Islet of Langerhans (tissue), 1 donor: ENCODE data around the gene SATB2.

Experiments used
- FAIRE-seq: peaks from one replicate; lab custom pipeline; 2011; peaks lifted over from hg19 to GRCh38; lab: Jason Lieb, UNC

Gene SATB2

DNA sequence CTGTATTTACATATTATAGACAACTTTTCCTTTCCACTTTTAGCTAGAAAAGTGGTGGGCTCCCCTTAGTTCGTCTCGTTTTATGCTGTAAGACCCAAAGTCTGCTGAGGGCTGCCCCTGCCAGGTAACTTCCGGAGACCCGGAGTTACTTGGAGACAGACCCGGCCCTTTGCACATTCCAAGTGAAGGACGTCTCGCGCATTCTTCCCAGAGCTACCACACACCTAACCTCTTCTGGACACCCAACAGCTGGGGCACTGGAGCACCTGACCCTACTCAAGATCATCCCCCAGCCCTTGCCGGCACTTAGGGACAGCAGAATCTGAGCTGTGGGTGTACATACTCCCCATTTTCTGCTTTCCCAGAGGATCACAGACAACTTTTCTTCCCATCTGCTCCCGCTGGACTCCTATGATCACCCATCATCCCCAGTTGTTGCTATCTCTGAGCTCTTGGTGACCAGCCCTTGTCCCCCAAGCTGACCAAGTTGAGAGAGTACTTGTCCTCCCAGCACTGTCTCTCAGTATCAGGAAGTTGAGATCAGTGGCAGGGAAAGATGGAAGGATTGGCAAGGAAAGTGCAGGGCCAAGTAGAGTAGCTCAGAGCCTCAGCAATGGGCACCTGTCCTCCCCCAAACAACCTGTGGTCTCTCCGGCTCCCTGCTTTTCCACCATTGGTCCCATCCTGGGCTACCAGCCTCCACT, 8.4 kb upstream of the SATB2 start:
- FAIRE-seq: no peak

DNA sequence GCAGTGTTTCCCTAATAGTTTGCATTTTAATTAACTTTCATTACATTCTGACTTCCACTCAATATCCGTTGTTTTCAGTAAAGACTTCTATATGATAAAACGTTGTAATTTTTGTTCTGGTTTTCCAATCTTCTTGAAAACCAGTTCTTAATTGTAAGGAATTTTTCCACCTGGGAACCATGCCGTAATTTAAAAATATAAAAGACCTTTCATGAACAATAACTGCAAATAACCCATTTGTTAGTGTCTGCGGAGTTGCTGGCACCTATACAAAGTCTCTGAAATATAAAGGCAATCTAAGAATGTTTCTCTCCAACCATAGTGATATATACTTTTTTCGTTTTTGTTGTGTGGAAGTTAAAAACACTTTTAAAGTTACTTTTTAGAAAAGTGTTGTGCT, 7.7 kb upstream of the SATB2 start:
- FAIRE-seq: no peak

DNA sequence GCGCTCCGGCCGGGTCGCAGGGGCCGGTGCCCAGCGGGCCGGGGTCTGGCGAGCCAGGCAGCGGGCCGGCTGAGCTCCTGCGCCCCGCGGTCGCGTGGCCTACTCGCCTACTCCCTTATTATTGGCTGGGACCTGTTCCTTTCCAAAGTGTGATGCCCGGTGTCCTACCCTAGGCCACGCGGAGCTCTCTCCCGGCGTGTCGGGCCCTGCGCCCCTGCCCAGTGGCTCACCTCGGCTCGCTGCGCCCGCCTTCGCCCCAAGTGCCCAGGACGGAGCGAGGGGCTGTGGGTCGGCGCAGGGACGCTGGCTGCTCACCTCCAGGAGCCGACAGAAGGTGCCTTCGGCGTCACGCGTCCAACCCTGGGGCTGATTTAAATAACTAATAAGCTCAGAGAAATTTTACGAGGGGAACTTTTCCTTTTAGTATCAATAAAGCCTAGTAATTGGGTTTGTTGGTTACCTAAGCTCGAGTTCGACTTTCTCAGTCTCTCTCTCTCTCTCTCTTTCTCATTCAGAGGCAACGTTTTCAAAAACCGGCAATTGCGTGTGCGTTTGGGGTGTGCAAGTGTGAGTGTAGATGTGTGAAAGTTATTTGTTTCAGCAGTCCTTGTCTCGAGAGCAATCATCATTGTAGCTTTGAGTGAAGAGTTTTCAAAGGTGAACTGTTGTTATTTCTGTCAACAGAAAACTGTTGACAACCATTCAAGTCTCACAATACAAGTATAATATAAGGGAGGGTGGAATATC, 7.0 kb upstream of the SATB2 start:
- no peak for FAIRE-seq

DNA sequence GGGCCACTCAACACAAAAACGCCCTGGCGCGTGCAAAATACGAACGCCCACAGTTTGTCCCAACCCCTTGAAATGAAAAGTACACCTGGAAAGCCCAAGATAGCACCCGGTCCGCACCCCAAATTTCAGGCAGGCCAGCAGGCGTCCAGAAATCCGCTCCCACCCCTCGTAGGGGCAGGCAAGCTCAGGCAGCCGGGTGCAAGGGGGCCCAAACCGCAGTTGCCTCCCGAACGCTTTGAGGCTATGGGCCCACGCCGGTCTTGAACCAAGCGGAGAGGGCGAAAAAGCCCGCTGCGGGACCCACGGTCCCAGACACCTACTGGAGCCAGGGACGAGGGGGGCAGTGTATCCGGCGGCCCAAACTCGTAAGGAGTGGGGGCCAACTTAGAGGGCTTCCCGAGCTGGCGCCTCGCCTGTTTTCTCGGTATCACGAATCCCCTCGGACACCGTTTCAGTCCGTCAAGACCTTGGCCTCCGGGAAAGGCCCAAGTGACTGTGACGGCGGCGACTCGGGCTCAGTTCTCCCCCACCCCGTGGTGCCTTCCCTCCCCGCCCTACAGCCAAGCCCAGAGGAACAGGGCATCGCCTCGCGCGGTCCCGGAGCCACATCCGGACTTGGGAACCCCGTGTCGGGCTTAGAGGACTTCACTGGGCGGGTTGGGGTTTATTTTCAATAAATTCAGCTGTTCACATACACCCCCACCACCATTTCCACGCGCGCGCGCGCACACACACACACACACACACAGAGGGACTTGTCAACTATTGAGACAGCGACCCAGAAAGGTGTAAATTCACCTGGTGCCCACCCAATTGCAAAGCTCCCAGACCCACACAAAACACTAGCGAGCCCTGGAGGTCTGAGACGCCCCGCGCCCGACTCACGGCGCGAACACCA, 6.2 kb upstream of the SATB2 start:
- FAIRE-seq: no peak

DNA sequence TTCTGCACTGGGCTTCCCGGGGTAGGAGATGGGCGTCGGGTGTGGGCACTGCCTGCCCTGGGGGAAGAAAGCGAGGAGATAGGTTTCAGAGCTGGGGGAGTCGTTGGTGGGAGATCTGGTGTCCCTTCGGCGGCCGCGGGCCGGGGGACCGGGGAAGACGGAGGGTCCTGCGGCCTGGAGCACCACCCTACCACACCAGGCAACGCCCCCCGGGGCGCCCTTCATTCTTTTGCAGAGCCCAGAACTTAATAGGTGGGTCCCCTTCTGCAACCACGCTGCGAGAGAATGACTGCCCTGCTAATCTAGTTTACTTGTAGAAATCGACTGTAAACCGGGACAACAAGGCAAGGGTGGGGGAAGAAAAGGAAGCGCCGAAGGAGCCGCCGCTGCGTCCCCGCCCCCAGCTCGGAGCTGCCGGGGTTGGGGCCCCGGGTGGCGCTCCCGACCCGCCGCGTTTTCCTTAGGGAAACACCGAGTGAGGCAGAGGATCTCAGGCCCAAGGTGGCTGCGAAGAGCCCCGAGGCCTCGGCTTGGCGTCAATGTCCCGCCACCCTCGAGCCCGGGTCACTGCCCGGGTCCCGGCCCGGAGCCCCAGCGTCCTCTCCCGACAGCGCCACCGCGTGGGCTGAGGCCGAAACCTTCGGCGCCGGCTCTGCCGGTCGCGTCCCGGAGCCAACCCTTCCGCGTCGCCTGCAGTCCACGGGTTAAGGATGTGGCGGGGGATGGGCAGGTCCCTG, 5.4 kb upstream of the SATB2 start:
- no peak for FAIRE-seq

DNA sequence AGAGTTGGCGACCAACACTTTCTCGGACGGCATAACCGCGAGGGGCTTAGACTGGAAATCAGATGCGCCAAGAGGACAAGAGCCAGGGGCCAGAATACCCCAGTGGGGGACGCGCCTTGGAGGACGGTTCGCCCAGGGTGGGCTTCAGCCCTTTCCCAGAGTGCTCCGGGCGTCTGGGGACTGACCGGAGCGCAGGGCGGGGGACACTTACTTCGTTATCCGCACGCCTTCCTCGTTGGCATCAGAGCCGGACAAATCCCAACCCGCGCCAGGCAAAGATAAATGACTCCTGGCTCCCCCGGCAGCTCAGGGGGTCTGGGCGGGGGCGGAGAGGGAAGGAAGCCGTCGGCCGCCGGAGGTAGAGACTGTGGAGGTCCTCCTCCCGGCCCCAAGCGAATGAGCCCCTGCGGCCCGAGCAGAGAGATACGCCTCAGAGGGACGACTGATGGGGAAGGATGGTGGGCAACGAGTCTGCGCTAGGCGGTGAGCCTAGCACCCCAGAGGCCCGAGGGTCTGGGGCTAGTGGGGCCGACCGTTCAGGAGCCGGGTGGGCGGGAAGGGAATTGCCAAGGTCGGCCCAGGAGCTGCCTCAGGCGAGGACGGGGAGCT, 4.7 kb upstream of the SATB2 start:
- no peak for FAIRE-seq

DNA sequence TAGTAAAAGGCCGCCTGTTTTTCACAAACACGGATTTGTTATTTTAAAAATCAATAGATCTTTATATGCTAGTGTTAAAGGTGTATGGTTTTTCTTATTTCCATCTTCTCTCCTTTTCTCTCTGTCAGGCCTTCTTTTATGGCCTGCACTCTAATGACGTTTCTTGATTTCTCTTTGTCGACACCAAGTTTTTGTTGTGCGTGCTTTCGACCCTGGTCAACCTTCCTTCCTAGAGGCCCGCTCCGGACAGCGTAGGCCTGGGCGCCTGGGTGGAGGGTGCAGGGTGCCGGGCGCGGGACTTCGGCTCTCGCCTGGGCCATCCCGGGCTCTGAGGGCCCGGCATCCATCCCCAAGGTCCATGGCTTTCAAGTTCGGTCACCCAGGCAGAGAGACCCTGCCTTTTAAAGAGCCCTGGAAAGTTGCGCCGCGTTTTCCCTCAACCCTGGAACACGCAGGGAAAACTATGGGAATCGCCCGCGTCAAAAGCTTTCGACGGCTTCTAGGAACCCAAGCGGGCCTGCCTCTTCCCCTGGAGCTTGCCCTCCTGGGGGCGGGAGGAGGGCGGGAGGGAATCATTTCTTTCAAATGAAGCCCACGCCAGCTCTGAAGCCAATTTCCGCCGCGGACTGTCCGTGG, 4.1 kb upstream of the SATB2 start:
- no peak for FAIRE-seq

DNA sequence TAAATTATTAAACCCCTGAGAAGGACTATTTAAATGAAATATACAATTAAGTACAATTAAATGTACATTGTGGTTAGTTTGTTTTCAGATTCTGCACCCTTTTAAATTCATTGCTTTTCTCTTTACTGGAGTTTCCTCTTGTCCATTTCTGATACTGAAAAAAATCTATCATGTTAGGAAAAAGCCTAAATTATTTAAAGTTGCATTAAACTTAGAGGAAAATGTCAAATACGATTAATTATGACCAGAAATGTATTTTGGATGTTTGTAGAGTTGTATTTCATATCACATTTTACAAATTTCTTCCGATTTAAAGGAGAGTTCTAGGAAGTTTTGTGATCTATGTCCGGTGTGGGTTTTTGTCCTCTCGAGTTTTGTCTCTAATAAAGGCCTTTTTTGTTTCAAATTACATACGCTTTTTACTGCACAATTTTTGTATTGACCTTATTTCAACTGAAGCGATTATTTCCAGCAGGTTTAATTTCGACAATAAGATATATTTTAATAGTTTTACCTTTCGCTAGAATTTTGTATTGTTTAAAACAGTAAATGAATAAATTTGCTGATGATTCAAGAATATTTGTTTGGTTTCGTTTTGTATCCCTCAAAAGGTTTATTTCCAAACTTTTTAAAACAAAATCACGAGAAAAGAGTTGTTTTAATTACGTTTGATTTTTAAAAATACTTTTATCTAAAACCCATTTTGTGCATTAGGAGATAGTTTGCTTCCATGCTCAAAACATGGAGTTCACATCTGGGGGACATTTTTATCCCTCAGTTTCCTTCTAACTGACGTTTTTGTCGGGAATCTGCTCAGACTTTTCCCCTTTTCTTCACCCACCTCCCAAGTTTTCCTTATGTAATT, 3.3 kb upstream of the SATB2 start:
- FAIRE-seq: peak; percentile 38

DNA sequence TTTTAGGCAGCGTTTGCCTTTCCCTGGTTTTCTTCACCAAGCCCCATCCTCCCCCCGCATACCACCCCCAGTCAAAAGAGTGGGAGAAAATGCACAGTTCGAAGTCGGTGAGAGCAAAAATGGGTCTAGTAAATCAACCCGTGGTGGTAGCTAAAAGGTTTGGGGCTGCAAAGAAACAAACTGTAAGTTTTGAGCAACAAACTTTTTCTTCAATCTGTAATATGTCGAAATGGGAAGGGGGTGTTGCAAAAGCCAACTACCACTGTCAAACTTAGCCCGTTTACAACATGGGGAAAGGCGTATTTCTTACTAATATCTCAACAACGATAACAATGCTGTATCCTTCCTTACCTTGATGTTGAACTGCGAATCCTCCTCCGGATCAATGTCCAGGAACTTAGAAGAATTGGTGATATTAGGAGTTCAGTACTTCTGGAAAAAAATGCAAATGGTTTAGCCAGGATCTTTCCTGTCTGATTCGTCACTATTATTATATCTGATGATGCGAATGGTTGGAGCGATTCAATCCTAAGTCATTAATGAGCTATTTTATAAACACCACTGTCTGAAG, 2.4 kb upstream of the SATB2 start:
- no peak for FAIRE-seq

DNA sequence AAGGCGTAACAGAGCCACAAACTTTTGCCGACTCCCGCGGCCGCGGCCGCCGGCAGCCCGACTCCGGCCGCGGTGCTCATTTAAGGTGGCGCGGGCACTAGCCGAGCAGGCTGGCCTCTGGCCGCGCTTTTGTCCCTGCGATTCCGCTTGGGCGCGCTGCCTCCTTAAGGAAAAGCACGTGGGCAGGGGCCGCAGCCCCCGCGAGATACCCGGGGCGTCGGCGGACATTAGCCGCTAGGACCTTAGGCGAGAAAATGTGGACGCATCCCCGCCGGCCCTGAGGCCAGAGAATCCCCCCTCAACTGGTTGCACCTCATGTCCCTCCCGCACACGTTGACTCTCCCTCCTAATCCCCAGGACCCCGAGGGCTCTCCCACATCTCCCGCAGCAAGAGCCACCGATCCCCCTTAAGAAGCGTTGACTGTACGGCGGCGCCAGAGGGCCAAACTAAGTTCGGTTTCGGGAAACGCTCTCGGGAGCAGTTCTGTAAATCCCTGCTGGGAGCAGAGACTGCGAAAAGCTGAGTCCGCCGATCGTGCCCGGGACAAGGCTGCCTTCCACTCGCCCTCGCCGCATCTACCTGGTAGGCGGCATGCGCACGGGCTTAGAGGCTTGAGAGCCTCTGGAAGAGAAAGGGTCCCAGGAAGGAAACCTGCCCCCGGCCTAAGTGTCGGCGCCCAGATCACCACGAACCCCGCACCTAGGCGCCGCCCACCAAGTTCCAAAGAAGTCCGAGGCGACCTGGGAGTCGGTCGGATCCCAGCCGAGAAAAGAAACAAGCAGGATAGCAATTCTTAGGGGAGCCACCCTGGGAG, 1.8 kb upstream of the SATB2 start:
- FAIRE-seq: no peak

DNA sequence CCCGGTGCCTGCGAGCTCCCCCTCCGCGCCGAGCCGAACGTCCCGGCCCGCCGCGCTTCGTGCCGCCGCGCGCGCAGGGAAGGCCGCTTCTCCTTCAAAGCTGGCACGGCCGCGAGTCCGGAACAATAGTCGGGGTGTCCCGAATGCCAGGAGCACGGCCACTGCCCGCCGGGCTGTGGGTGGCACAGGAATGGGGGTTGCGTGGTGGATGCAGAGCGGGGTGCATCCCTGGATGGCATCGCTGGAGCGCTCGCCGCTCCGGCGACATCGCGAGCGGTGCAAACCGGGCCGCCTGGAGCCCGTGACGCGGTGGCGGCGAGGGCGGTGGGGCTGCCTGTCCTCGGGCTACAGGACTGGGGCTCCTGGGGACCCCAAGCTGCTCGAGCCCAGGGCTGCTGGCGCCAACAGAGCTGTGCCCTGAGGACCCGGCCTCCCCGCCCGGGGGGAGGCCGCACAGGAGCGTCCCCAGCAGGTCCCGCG, 1.1 kb upstream of the SATB2 start:
- no peak for FAIRE-seq

DNA sequence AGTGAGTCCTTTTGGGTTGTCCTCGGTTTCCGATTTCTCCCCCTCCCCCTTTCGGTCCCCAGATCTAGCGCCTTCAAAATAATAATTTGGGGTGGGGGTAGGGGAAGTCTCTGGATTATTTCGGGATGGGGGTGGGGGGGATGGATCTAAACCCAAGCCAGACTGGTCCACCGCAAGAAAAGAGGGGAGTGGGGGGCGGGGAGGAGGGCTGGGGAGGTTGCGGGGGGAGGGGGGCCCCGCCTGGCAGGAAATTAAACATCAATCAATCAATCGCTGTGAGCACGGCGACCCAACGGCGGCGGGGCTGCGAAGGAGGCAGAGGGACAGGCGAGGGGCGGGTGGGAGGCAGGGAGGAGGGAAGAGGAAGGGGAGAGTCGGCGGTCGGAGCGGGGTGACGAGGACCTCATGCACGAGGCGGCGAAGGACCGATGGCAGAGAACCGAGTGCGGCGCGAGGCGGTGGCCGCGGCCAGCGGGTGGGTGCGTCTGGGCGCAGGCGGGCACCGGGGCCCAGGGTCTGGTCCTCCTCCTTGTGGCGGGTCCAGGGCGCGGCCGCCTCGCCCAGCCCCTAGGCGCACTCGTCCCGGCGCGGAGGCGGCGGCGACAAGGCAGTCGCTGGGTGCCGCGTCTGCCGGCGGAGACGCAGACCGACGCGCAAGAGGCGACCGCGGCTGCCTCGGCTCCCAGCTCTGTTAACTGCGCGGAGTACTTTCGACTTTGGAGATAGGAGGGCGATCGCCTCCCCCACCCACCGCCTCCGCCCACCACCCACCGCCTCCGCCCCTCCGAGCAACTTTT, 468 bp upstream of the SATB2 start:
- FAIRE-seq: no peak

DNA sequence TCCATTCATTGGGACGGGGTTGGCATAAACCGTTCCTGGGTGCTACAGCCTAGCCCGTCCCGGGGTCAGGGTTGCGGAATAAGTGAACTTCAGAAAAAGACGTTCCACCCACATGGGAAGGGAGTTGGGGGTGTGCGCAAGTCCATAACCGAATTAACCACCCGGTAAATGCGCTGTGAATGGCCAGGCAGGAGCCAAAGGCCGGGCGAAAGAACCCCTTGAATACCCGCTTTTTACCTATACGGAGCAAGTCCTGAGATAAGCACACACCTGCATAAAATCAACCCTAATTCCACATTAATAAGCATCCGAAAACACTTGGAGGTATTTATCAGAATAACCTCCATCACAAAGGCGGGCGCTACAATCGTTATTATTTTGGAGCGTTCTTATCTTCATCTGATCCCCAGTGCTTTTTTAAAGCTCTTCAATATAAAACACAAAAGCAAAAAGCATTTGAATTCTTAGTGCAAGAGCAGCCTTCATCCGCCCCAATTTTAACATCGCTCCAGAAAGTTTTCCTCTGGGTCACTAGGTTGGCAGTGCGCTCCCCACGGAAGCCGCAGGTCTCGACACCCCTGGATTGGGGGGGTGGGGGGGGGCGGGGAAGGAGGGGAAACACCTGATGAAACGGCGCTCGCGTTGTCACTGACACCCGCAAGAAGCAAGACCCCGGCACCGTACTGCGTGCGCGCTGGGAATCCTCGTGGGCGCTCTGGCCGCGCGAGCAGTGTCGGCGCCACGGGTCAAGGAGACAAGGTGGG, 1.2 kb downstream of the SATB2 start:
- no peak for FAIRE-seq

DNA sequence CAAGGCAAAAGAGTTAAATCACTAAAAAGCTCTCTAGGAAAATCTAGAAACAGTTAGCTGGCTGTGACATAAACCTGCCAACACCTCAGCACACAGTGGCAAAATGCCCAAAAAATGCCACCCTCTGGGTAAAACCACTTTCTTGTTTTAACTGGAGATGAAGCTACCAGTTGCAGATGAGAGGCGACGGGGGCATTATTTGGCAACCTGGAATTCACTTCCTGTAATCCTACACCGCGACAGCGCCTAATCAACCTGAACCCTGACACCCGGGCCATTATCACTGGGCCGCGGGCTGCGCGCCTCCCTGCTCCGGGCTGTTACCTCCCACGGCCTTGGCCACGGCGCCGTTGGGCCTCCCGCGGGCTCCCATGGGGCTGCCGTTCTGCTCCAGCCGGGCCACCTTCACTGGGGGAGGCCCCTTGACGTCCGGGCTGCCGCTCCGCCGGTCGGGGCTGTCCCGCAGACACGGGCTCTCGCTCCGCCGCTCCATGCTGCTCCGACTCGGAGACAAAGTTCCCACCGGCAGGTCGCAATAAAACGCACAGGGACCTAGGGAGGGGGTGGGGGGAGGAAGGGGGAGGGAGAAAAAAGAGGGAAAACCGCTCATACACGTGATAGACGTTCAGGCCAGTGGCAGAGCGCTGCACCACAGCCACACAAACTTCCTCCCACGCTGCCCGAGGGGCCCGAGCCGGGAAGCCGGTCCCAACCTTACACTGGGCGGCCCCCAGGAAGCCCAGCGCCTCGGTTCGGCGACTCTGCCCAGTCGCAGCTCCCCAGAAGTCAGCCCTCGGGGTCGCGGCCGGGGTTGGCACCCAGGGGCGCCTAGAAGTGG, 2.0 kb downstream of the SATB2 start:
- FAIRE-seq: no peak

DNA sequence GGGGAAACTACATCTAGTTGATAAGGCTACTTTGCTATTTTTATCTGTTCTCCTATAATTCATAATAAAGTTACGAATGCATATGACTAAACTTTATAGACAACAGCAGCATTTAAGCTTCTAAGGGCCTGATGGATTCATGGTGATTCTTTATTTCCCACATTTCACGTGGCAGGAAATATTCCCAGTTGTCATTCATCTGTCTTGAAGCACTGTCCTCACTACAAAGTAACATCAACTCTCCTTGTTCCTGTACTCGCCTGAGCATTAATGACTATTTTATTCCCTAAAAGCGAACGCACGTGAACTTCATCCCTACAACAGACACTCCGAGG, 2.6 kb downstream of the SATB2 start:
- FAIRE-seq: no peak

DNA sequence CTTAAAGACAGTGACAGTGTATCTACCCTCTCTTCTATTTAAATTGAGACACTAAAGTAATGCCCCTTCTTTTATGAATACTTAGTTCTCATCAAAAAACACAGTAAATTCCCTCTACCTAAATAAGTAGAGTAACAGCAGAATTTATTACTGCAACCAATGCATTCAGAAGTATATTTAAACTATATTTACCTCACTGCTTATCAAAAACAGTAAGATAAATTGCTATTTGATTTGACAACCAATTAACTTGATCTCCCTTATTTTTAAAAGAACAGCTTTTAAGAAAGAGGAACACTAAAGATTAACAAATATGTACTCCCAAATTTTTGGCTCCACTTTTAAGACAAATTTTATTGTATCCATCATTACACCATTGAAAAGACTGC, 4.8 kb downstream of the SATB2 start:
- FAIRE-seq: no peak
